Colonic mucosa (tissue), 4 donors: ENCODE data around the gene AUTS2. TPM values are rescaled to one million over a fixed set of nuclear protein-coding genes. Genes with fewer than 3 reads are reported as not detected.

Experiments used
- DNase-seq: peaks from one replicate; pipeline ENCODE4 v3.0.0-alpha.2; 2020
- H3K27ac ChIP-seq: fragments of 200-600 bp; one replicate; pipeline ENCODE4 v1.8.0; 2021
- H3K27me3 ChIP-seq: fragments of 200-600 bp; one replicate; pipeline ENCODE4 v1.8.0; 2021
- H3K36me3 ChIP-seq: fragments of 200-600 bp; one replicate; pipeline ENCODE4 v1.8.0; 2021
- H3K4me1 ChIP-seq: fragments of 200-600 bp; one replicate; pipeline ENCODE4 v1.8.0; 2021; ENCODE audit warnings: mild to moderate bottlenecking
- H3K4me3 ChIP-seq: fragments of 200-600 bp; one replicate; pipeline ENCODE4 v1.8.0; 2021
- H3K9ac ChIP-seq, 2 donors: one replicate each; pipeline ENCODE4 v1.7.0; 2013; ENCODE audit warnings: control low read depth in 2 of 2, low read depth in 2 of 2, low read length in 2 of 2
- H3K9me3 ChIP-seq: fragments of 200-600 bp; one replicate; pipeline ENCODE4 v1.8.0; 2021
- intact Hi-C: fragments of 100-400 bp; cut with DNase I; formaldehyde crosslinking; loops from one replicate; pipeline ENCODE4 v1.14.1; 2022
- total RNA-seq, 2 donors: library from RNA; stranded (reverse); fragmentation: NEBNext Ultra II Directional in 1 of 2; extraction: Animal tissue kit (Norgen Biotek cat#: 25700) in 1 of 2; gene quantifications; one replicate each; pipeline ENCODE4 v1.2.1, GENCODE V29; 2021
- TF ChIP-seq, protein P1 (sequence below): fragments of 200-600 bp; IDR thresholded peaks from one replicate; pipeline ENCODE4 v1.8.0; 2022; ENCODE audit warnings: antibody characterized with exemption, mild to moderate bottlenecking
- donor health status: healthy.
- donor health status: DM: no; HTN: no; CAD: no.
- donor health status: DM: no; HTN: no; CAD: no.

AUTS2 gene
- total RNA-seq, 2 donors from 2014 or later: 39.8 to 42.3 TPM

DNA sequence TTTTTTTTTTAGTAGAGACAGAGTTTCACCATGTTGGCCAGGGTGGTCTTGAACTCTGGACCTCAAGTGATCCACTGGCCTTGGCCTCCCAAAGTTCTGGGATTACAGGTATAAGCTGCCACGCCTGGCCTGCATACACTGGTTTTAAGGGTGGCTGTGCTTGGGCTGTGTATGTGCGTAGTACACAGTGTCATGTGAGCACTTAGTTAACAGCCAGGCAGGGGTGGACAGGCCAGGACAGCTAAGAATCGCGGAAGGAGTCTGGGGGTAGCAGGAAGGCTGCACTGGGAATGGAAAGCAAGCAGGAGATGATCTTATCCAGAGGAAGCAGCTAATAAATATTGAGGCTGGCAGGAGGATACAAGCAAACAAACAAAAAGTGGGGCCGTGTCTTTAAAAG is 1153.6 kb downstream of the AUTS2 start:
- Histone ChIP-seq H3K4me3 (no peak overlapping the region), H3K27ac (no peak overlapping the region), H3K36me3 (no peaks in the 10 kb centered on the region), H3K4me1 (no peaks in the 10 kb centered on the region), H3K27me3 (no peaks in the 10 kb centered on the region), H3K9ac (no peak overlapping the region), H3K9me3 (no peaks in the 10 kb centered on the region)
- DNase-seq: no peak
- intact Hi-C loops: no loop called here
- TF ChIP-seq, protein P1, sequence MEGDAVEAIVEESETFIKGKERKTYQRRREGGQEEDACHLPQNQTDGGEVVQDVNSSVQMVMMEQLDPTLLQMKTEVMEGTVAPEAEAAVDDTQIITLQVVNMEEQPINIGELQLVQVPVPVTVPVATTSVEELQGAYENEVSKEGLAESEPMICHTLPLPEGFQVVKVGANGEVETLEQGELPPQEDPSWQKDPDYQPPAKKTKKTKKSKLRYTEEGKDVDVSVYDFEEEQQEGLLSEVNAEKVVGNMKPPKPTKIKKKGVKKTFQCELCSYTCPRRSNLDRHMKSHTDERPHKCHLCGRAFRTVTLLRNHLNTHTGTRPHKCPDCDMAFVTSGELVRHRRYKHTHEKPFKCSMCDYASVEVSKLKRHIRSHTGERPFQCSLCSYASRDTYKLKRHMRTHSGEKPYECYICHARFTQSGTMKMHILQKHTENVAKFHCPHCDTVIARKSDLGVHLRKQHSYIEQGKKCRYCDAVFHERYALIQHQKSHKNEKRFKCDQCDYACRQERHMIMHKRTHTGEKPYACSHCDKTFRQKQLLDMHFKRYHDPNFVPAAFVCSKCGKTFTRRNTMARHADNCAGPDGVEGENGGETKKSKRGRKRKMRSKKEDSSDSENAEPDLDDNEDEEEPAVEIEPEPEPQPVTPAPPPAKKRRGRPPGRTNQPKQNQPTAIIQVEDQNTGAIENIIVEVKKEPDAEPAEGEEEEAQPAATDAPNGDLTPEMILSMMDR: no peak

DNA sequence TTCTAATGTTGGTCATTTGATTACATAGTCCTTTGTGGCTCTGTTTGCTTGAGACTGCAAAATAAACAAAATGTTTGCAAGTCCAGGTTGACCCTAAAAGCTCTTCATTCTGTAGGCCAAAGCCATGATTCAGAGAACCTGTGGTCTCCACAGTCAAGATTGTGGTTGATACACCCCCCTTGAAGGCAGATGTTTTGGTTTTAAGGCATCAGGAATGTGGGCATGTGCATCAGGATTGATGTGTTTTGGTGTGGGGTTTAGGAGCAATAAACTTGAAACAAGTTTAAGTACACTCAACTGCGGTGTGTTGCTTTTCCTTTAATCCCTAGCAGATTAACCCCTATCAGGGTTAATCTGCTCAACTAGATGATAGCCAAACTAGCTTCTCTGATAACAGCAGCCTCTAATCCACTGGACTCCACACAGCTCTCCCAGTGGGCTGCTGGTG is 1154.5 kb downstream of the AUTS2 start:
- intact Hi-C loops: no loop called here
- Histone ChIP-seq H3K4me3 (no peak overlapping the region), H3K27me3 (no peaks in the 10 kb centered on the region), H3K27ac (no peak overlapping the region), H3K36me3 (no peaks in the 10 kb centered on the region), H3K4me1 (no peaks in the 10 kb centered on the region), H3K9ac (no peak overlapping the region), H3K9me3 (no peaks in the 10 kb centered on the region)
- no peak for DNase-seq
- TF ChIP-seq, protein P1: no peak

DNA sequence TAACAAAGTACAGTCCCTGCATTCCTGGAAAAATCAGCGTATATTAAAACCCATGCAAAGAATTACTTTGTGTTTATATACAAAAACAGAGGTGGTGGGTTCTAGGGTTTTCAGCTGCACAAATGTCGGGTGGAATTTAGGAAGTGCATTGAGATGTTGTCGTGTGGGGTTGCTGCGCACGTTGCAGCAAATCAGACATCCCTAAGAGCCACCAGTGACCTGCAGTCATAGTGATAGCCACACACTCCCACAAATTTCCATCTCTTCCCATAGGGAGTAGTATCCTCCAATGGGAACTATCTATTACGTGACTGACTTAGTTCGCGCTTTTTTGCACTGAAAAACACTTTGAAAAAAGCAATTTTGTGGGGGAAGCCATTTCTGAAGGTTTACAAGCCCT is 1158.5 kb downstream of the AUTS2 start:
- Histone ChIP-seq H3K9me3 (no peaks in the 10 kb centered on the region), H3K9ac (no peak overlapping the region), H3K4me3 (no peak overlapping the region), H3K36me3 (no peaks in the 10 kb centered on the region), H3K27ac (no peak overlapping the region), H3K27me3 (no peaks in the 10 kb centered on the region), H3K4me1 (no peaks in the 10 kb centered on the region)
- TF ChIP-seq, protein P1: no peak
- intact Hi-C loops: no loop called here
- no peak for DNase-seq

DNA sequence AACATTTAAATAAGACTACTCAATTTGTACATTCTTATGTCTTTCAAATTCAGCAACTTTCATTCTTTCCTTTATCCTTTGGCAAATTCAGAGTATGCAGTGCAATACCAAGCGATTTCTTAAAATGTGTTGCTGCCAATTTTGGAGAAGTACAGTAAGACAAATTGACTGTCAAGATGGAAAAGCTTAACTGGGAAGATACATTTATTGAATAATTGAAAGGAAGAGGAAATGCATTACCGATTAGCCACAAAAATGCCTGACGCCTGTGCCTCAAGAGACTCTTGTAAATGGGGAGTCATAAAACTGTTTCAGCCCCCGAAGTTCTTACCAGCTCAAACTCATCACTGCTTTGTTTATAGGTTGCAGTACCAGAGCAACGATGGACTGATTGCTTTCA is 1160.4 kb downstream of the AUTS2 start:
- Histone ChIP-seq H3K27ac (no peak overlapping the region), H3K9ac (no peak overlapping the region), H3K4me3 (no peak overlapping the region), H3K36me3 (no peaks in the 10 kb centered on the region), H3K9me3 (no peaks in the 10 kb centered on the region), H3K4me1 (no peaks in the 10 kb centered on the region), H3K27me3 (no peaks in the 10 kb centered on the region)
- TF ChIP-seq, protein P1: no peak
- DNase-seq: no peak
- intact Hi-C loops: no loop called here

DNA sequence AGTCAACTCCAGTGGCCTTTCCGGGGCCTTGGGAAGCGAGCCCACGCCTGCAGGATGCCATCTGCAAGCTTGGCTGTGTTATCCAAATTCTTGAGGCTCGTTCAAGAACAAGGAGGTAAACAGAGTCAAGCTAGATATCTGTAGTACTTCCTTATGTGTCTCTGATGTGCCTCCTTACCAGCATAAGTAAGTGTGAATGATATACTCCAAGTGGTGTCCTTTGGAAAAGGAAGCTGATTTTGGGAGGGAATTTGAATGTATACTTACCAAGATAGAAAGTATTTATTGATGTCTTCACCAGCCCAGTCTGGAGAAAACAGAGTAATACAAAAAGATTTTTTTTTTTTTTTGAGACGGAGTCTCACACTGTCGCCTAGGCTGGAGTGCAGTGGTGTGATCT is 1161.4 kb downstream of the AUTS2 start:
- no peak overlapping the region for H3K27ac ChIP-seq
- DNase-seq: no peak
- no peaks in the 10 kb centered on the region for H3K9me3 ChIP-seq
- no peaks in the 10 kb centered on the region for H3K27me3 ChIP-seq
- H3K4me3 ChIP-seq: no peak overlapping the region
- no peak overlapping the region for H3K9ac ChIP-seq
- H3K36me3 ChIP-seq: no peaks in the 10 kb centered on the region
- TF ChIP-seq, protein P1: no peak
- intact Hi-C loops: no loop called here
- no peaks in the 10 kb centered on the region for H3K4me1 ChIP-seq
